Peyer's patch (tissue), 4 donors: ENCODE measurements around the gene KIRREL3. TPM values are rescaled to one million over a fixed set of nuclear protein-coding genes. Genes with fewer than 3 reads are reported as not detected.

Experiments
- DNase-seq, 3 donors: peaks; one replicate each; pipeline ENCODE4 v3.0.0-alpha.2; 2017 to 2019
- H3K27ac ChIP-seq, 4 donors: fragments of 200-600 bp; sonication (generic); one replicate each; pipeline ENCODE4 v1.5.1; 2016 to 2019
- H3K27me3 ChIP-seq, 2 donors: fragments of 200-600 bp; sonication (generic); one replicate each; pipeline ENCODE4 v1.5.1; 2019
- H3K36me3 ChIP-seq, 3 donors: fragments of 200-600 bp; sonication (generic); one replicate each; pipeline ENCODE4 v1.5.1; 2016 to 2019
- H3K4me1 ChIP-seq, 4 donors: fragments of 200-600 bp; sonication (generic); one replicate each; pipeline ENCODE4 v1.5.1; 2016 to 2019
- H3K4me3 ChIP-seq, 4 donors: fragments of 200-600 bp; sonication (generic); 1 replicate in 3 of 4; 2 replicates in 1 of 4; pipeline ENCODE4 v1.5.1; 2016 to 2019; ENCODE audit warnings: mild to moderate bottlenecking in 1 of 4
- H3K9me3 ChIP-seq, 4 donors: fragments of 200-600 bp; sonication (generic); one replicate each; pipeline ENCODE4 v1.5.1; 2016 to 2019; ENCODE audit warnings: mild to moderate bottlenecking in 1 of 4
- POLR2A ChIP-seq, 2 donors: fragments of 450-650 bp; IDR thresholded peaks; one replicate each; pipeline ENCODE4 v1.5.1; 2017; ENCODE audit warnings: antibody characterized with exemption in 2 of 2, mild to moderate bottlenecking in 2 of 2, moderate library complexity in 2 of 2
- total RNA-seq, 4 donors: library from RNA; depleted of rRNA; stranded (reverse); fragments of >200 nt; gene quantifications; one replicate each; pipeline ENCODE4 v1.1.0, GENCODE V29; 2016
- TF ChIP-seq, protein P1 (sequence below), 6 experiments: fragments of 450-650 bp in 4 of 6; fragments of 200-600 bp in 2 of 6; sonication (generic) in 1 of 6; IDR thresholded peaks; one replicate each; pipeline ENCODE4 v1.5.1; 2017 to 2019; ENCODE audit warnings: antibody characterized with exemption in 6 of 6, mild to moderate bottlenecking in 3 of 6, moderate library complexity in 1 of 6

The KIRREL3 gene
- total RNA-seq, 4 donors from 2014 or later: 0.83 TPM; not detected in 3

DNA sequence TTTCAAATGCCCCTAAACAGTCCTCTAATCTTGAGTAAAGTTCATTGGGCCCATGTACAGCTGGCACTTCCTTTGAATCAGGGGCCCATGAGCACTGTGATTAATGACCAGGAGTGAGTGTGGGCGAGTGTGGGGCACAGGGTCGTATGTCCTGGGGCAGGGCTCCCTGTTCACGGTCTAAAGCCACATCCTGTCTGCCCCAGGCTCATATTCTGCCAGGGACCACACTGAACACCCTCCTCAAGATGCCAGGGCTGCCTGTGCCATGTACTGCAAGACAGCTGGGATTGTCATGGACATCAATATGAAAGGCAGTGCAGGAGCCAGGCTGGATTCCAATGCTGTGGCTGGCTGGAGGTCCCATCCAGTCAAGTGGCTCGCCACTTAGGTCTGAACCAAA, 130.5 kb downstream of the KIRREL3 start:
- no peaks in the 10 kb centered on the region for H3K27me3 ChIP-seq
- TF ChIP-seq POLR2A (IDR thresholded peaks at IDR 0.05): no peak
- TF ChIP-seq, protein P1, sequence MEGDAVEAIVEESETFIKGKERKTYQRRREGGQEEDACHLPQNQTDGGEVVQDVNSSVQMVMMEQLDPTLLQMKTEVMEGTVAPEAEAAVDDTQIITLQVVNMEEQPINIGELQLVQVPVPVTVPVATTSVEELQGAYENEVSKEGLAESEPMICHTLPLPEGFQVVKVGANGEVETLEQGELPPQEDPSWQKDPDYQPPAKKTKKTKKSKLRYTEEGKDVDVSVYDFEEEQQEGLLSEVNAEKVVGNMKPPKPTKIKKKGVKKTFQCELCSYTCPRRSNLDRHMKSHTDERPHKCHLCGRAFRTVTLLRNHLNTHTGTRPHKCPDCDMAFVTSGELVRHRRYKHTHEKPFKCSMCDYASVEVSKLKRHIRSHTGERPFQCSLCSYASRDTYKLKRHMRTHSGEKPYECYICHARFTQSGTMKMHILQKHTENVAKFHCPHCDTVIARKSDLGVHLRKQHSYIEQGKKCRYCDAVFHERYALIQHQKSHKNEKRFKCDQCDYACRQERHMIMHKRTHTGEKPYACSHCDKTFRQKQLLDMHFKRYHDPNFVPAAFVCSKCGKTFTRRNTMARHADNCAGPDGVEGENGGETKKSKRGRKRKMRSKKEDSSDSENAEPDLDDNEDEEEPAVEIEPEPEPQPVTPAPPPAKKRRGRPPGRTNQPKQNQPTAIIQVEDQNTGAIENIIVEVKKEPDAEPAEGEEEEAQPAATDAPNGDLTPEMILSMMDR (IDR thresholded peaks at IDR 0.05): no peak
- no peak overlapping the region for H3K4me3 ChIP-seq
- DNase-seq: no peak
- H3K36me3 ChIP-seq: no peaks in the 10 kb centered on the region
- H3K9me3 ChIP-seq: no peaks in the 10 kb centered on the region
- no peaks in the 10 kb centered on the region for H3K4me1 ChIP-seq
- H3K27ac ChIP-seq: no peak overlapping the region

DNA sequence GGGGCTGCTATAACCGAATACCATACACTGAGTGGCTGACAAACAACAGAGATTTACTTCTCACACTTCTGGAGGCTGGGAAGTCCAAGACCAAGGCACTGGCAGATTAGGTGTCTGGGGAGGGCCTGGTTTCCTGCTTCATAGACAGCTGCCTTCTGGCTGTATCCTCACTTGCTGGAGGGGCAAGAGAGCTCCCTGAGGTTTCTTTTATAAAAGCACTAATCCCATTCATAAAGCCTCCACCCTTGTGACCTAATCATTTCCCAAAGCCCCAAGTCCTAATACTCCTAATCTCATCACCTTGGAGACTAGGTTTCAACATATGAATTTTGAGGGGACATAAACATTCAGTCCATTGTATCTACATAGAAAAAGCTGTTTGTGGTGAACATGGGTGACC, 131.8 kb downstream of the KIRREL3 start:
- TF ChIP-seq, protein P1 (IDR thresholded peaks at IDR 0.05): no peak
- no peak for TF ChIP-seq POLR2A (IDR thresholded peaks at IDR 0.05)
- H3K27ac ChIP-seq: no peak overlapping the region
- no peak overlapping the region for H3K4me3 ChIP-seq
- H3K9me3 ChIP-seq: no peaks in the 10 kb centered on the region
- no peak for DNase-seq
- no peaks in the 10 kb centered on the region for H3K36me3 ChIP-seq
- H3K27me3 ChIP-seq: no peaks in the 10 kb centered on the region
- H3K4me1 ChIP-seq: no peaks in the 10 kb centered on the region

DNA sequence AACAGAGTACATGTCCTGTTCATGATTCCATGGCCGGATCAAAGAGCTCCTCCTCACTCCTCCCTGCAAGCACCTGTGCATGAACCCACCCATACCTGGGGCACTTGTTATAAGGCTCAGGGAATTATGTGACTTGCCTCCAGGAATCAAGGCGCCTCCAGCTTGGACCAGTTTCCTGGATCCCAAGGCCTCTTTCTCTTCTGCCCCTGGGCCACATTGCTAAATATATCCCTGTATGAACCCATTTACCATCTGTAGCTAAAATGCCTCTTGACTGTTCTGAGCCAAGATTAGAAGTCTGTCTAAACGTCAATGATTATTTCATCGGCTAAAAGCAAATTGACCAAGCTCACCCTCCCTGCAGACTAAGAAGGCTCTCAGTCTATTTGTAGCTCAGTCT, 135.6 kb downstream of the KIRREL3 start:
- DNase-seq: no peak
- H3K4me3 ChIP-seq: no peak overlapping the region
- TF ChIP-seq POLR2A (IDR thresholded peaks at IDR 0.05): no peak
- TF ChIP-seq, protein P1 (IDR thresholded peaks at IDR 0.05): no peak
- H3K9me3 ChIP-seq: no peaks in the 10 kb centered on the region
- no peaks in the 10 kb centered on the region for H3K36me3 ChIP-seq
- H3K27ac ChIP-seq: no peak overlapping the region
- no peaks in the 10 kb centered on the region for H3K4me1 ChIP-seq
- no peaks in the 10 kb centered on the region for H3K27me3 ChIP-seq

DNA sequence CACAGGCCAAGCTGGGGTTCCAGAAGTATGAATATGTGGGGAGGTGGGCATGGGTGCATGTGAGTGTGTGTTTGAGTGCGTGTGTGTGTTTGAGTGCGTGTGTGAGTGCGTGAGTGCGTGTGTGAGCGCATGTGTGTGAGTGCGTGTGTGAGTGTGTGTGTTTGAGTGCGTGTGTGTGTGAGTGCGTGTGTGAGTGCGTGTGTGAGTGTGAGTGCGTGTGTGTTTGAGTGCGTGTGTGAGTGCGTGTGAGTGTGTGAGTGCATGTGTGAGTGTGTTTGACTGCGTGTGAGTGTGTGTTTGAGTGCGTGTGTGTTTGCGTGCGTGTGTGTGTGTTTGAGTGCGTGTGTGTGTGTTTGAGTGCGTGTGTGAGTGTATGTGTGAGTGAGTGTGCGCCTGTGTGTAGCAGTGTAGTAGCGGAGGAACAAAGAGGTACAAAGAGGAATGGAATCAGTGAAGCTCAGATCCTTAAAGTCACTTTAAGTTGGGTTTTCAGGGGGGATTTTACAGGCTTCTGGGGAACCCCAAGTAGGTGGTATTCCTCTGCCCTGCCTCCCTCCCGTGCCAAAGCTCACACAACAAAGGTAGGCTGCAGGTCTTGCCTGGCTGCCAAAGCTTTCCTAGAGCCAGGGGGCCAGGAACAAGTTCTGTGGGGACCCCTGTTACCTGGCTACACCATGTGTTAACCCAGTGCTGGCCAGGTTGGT, 137.1 kb downstream of the KIRREL3 start:
- Histone ChIP-seq H3K4me1 (no peaks in the 10 kb centered on the region), H3K27ac (no peak overlapping the region), H3K27me3 (no peaks in the 10 kb centered on the region), H3K4me3 (no peak overlapping the region), H3K36me3 (no peaks in the 10 kb centered on the region), H3K9me3 (no peaks in the 10 kb centered on the region)
- no peak for DNase-seq
- TF ChIP-seq POLR2A (IDR thresholded peaks at IDR 0.05): no peak
- TF ChIP-seq, protein P1 (IDR thresholded peaks at IDR 0.05): no peak

DNA sequence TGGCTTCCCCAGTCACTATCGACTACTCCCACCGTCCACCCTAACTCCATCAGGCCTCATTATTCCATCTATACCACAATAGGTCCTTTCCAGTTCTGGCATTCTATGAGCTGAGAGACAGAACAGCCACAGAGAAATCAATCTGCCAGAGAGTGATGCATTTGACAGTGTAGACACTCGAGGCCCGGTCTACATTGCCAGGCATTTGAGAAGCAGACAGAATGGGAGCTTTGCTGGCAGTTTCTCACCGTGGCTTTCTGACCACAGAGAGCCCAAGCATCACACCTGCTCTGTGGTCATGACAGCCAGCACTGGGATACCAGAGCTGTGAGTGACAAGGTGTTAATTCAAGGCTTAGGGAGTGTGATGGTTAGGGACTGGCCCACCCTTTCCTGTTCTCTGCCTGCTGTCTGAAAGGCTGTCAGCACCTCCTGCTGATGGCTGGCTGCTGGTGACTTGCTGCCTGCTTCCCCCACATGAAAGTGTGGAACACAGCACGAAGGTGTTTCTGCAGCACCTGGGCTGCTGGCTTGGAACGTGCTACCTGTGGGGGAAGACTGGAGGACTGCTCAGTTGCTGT, 137.8 kb downstream of the KIRREL3 start:
- no peak for DNase-seq

More for the DNA sequence above, 137.8 kb downstream of the KIRREL3 start:
- H3K27me3 ChIP-seq: no peaks in the 10 kb centered on the region
- no peak for TF ChIP-seq POLR2A (IDR thresholded peaks at IDR 0.05)
- TF ChIP-seq, protein P1 (IDR thresholded peaks at IDR 0.05): no peak
- H3K4me1 ChIP-seq: no peaks in the 10 kb centered on the region
- H3K9me3 ChIP-seq: no peaks in the 10 kb centered on the region
- no peaks in the 10 kb centered on the region for H3K36me3 ChIP-seq
- no peak overlapping the region for H3K4me3 ChIP-seq
- no peak overlapping the region for H3K27ac ChIP-seq
